IMR-90 (cell line): ENCODE data around the gene TPCN1. TPM values are rescaled to one million over a fixed set of nuclear protein-coding genes. Genes with fewer than 3 reads are reported as not detected.

Source experiments
- ATAC-seq: fragments of 200-7000 bp; cut with Tn5 transposase; 2 replicates; pipeline ENCODE4 v1.9.1; 2020; ENCODE audit warnings: low read depth, mild to moderate bottlenecking, moderate library complexity
- BruUV-seq: library from RNA; stranded (reverse); fragments of 400-500 nt; replicated peaks from 2 replicates; lab custom pipeline; 2021; lab: Mats Ljungman, UMichigan
- CTCF ChIA-PET: fragments of 300-600 bp; formaldehyde crosslinking; extraction: SDS; loops from one replicate; lab custom pipeline; 2021; ENCODE audit warnings: antibody characterized with exemption; lab: Yijun Ruan, JAX
- POLR2A ChIA-PET: fragments of 300-600 bp; sonication (Branson Sonifier 250); formaldehyde crosslinking; loops from one replicate; lab custom pipeline; 2022; ENCODE audit warnings: antibody characterized with exemption; ENCODE audit not compliant: unreplicated experiment; lab: Charles Lee
- DNase-seq: peaks from one replicate; pipeline ENCODE4 v3.0.0; 2013
- H2AFZ ChIP-seq: replicated peaks from 2 replicates; pipeline ENCODE3; 2013; ENCODE audit warnings: low read length, mild to moderate bottlenecking; ENCODE audit not compliant: poor library complexity
- H2AK5ac ChIP-seq: 2 replicates; pipeline ENCODE4 v1.6.1; 2013; ENCODE audit warnings: low read depth, low read length, inconsistent platforms
- H2AK9ac ChIP-seq: replicated peaks from 2 replicates; pipeline ENCODE3; 2013; ENCODE audit warnings: mild to moderate bottlenecking, low read depth, low read length, moderate library complexity; ENCODE audit not compliant: poor library complexity
- H2BK120ac ChIP-seq: 2 replicates; pipeline ENCODE4 v1.6.1; 2013; ENCODE audit warnings: low read depth, low read length, inconsistent platforms
- H2BK15ac ChIP-seq: 3 replicates; pipeline ENCODE4 v1.6.1; 2013; ENCODE audit warnings: low read depth, low read length, inconsistent platforms
- H2BK20ac ChIP-seq: 2 replicates; pipeline ENCODE4 v1.6.1; 2013; ENCODE audit warnings: low read depth, mild to moderate bottlenecking, inconsistent platforms, low read length, moderate library complexity
- H2BK5ac ChIP-seq: 2 replicates; pipeline ENCODE4 v1.6.1; 2013; ENCODE audit warnings: mild to moderate bottlenecking, low read depth, low read length, inconsistent platforms; ENCODE audit not compliant: poor library complexity, severe bottlenecking
- H3K14ac ChIP-seq: replicated peaks from 2 replicates; pipeline ENCODE4 v1.6.1; 2013; ENCODE audit warnings: low read depth, low read length, inconsistent platforms
- H3K18ac ChIP-seq: 2 replicates; pipeline ENCODE4 v1.6.1; 2013; ENCODE audit warnings: low read depth, low read length, control low read depth
- H3K23ac ChIP-seq: 2 replicates; pipeline ENCODE4 v1.6.1; 2013; ENCODE audit warnings: low read depth, low read length, inconsistent platforms
- H3K27ac ChIP-seq: 2 replicates; pipeline ENCODE4 v1.5.1; 2013; ENCODE audit warnings: mild to moderate bottlenecking, control low read depth, low read length; ENCODE audit not compliant: insufficient read depth
- H3K27me3 ChIP-seq: 2 replicates; pipeline ENCODE4 v1.6.1; 2013; ENCODE audit warnings: low read length; ENCODE audit not compliant: control insufficient read depth, insufficient read depth
- H3K36me3 ChIP-seq: 2 replicates; pipeline ENCODE4 v1.6.1; 2013; ENCODE audit warnings: low read length, mixed read lengths; ENCODE audit not compliant: control insufficient read depth, insufficient read depth
- H3K4ac ChIP-seq: 2 replicates; pipeline ENCODE4 v1.6.1; 2013; ENCODE audit warnings: low read depth, low read length, inconsistent platforms
- H3K4me1 ChIP-seq: 2 replicates; pipeline ENCODE4 v1.6.1; 2013; ENCODE audit warnings: low read length, mixed read lengths; ENCODE audit not compliant: control insufficient read depth, insufficient read depth
- H3K4me2 ChIP-seq: 2 replicates; pipeline ENCODE4 v1.6.1; 2013; ENCODE audit warnings: low read depth, mild to moderate bottlenecking, control low read depth, low read length, moderate library complexity
- H3K4me3 ChIP-seq: 2 replicates; pipeline ENCODE4 v1.5.1; 2013; ENCODE audit warnings: low read depth, mild to moderate bottlenecking, control low read depth, low read length, moderate library complexity; ENCODE audit not compliant: insufficient read depth
- H3K56ac ChIP-seq: 2 replicates; pipeline ENCODE4 v1.6.1; 2013; ENCODE audit warnings: low read length, inconsistent platforms; ENCODE audit not compliant: insufficient read depth; ENCODE audit errors: extremely low read depth
- H3K79me1 ChIP-seq, 2 experiments: 2 replicates each; pipeline ENCODE4 v1.6.1; 2013; ENCODE audit warnings: low read length in 2 of 2, inconsistent platforms in 1 of 2, low read depth in 1 of 2
- H3K9ac ChIP-seq: 2 replicates; pipeline ENCODE4 v1.6.1; 2013; ENCODE audit warnings: low read depth, low read length, control low read depth
- H3K9me1 ChIP-seq: 2 replicates; pipeline ENCODE4 v1.6.1; 2013; ENCODE audit warnings: low read length, inconsistent platforms; ENCODE audit not compliant: insufficient read depth
- H3K9me3 ChIP-seq: 2 replicates; pipeline ENCODE4 v1.6.1; 2013; ENCODE audit warnings: low read length; ENCODE audit not compliant: control insufficient read depth, insufficient read depth
- H4K20me1 ChIP-seq: 2 replicates; pipeline ENCODE4 v1.6.1; 2013; ENCODE audit warnings: low read length, inconsistent platforms; ENCODE audit not compliant: insufficient read depth
- H4K5ac ChIP-seq: 2 replicates; pipeline ENCODE4 v1.6.1; 2013; ENCODE audit warnings: mild to moderate bottlenecking, low read depth, low read length, control low read depth
- H4K8ac ChIP-seq, 2 experiments: 2 replicates each; pipeline ENCODE4 v1.6.1; 2013; ENCODE audit warnings: low read depth in 2 of 2, low read length in 2 of 2, control low read depth in 1 of 2, inconsistent platforms in 1 of 2
- H4K91ac ChIP-seq: 2 replicates; pipeline ENCODE4 v1.6.1; 2013; ENCODE audit warnings: low read depth, low read length, inconsistent platforms; ENCODE audit not compliant: insufficient read depth
- CEBPB ChIP-seq: IDR thresholded peaks from 2 replicates; pipeline ENCODE4 v1.6.1; 2012; ENCODE audit warnings: low read depth, low read length, improper control_type of control experiment
- CHD1 ChIP-seq: IDR thresholded peaks from 2 replicates; pipeline ENCODE4 v1.6.1; 2012; ENCODE audit warnings: low read depth, low read length, improper control_type of control experiment
- FOS ChIP-seq: fragments of 150-350 bp; IDR thresholded peaks from 2 replicates; pipeline ENCODE4 v1.6.1; 2016; ENCODE audit warnings: low read depth, low read length
- MAFK ChIP-seq: IDR thresholded peaks from 2 replicates; pipeline ENCODE4 v1.6.1; 2012; ENCODE audit warnings: low read depth, low read length, improper control_type of control experiment
- MAZ ChIP-seq: IDR thresholded peaks from 2 replicates; pipeline ENCODE4 v1.6.1; 2012; ENCODE audit warnings: low read depth, mild to moderate bottlenecking, low read length, improper control_type of control experiment, moderate library complexity, borderline replicate concordance
- MXI1 ChIP-seq: IDR thresholded peaks from 2 replicates; pipeline ENCODE4 v1.6.1; 2012; ENCODE audit warnings: low read depth, mild to moderate bottlenecking, low read length, moderate library complexity, borderline replicate concordance
- NFE2L2 ChIP-seq: fragments of 150-350 bp; IDR thresholded peaks from 2 replicates; pipeline ENCODE4 v1.6.1; 2016; ENCODE audit warnings: low read depth, mild to moderate bottlenecking, low read length
- POLR2A ChIP-seq: IDR thresholded peaks from 2 replicates; pipeline ENCODE4 v1.6.1; 2012; ENCODE audit warnings: mild to moderate bottlenecking, low read depth, low read length
- RAD21 ChIP-seq: IDR thresholded peaks from 2 replicates; pipeline ENCODE4 v1.6.1; 2012; ENCODE audit warnings: low read length, improper control_type of control experiment
- RCOR1 ChIP-seq: IDR thresholded peaks from 2 replicates; pipeline ENCODE4 v1.6.1; 2012; ENCODE audit warnings: mild to moderate bottlenecking, low read length, improper control_type of control experiment; ENCODE audit not compliant: insufficient replicate concordance
- RFX5 ChIP-seq: IDR thresholded peaks from 2 replicates; pipeline ENCODE4 v1.8.0; 2012; ENCODE audit warnings: low read depth, mild to moderate bottlenecking, low read length, moderate library complexity
- SMC3 ChIP-seq: fragments of 150-350 bp; IDR thresholded peaks from 2 replicates; pipeline ENCODE4 v1.6.1; 2016; ENCODE audit warnings: low read depth, mild to moderate bottlenecking, antibody characterized with exemption, low read length, moderate library complexity
- WGBS, 2 experiments: methylation state at CpG; one replicate each; pipeline versions ENCODE4 v1.1.5 to v1.1.7; 2013; ENCODE audit warnings: missing lambda C conversion rate in 2 of 2; ENCODE audit not compliant: insufficient read length in 1 of 2; ENCODE audit errors: extremely low coverage in 2 of 2; 5-methylcytosine and 5-hydroxymethylcytosine counted together
- dilution Hi-C: fragments of 300-500 bp; cut with HindIII; formaldehyde crosslinking; loops from one replicate; pipeline ENCODE4 v1.14.3; 2018; ENCODE audit warnings: low sequenced_read_pairs; ENCODE audit not compliant: unreplicated experiment
- in situ Hi-C: fragments of 300-500 bp; cut with MboI; formaldehyde crosslinking; loops from 3 replicates; pipeline ENCODE4 v1.14.3; 2019; ENCODE audit warnings: low sequenced_read_pairs, inconsistent platforms, mixed read lengths
- intact Hi-C: fragments of 100-400 bp; cut with micrococcal nuclease; formaldehyde crosslinking; loops from 2 replicates; pipeline ENCODE4 v1.10.0; 2022
- polyA plus RNA-seq, 3 experiments: library from polyadenylated mRNA; depleted of rRNA; stranded (reverse); fragments of >200 nt; gene quantifications; 2 replicates each; pipeline ENCODE4 v1.2.3, GENCODE V29; 2012; ENCODE audit warnings: low replicate concordance in 1 of 3
- total RNA-seq: library from RNA; depleted of rRNA; stranded (reverse); fragments of >200 nt; gene quantifications from 2 replicates; pipeline ENCODE4 v1.2.3, GENCODE V29; 2012
- TF ChIP-seq, protein P1 (sequence below): conservative IDR thresholded peaks from 2 replicates; pipeline ENCODE4 v1.5.1; 2012; ENCODE audit warnings: mild to moderate bottlenecking, low read depth, low read length, improper control_type of control experiment
- TF ChIP-seq, protein P2 (sequence below): fragments of 150-350 bp; IDR thresholded peaks from 2 replicates; pipeline ENCODE4 v1.6.1; 2017; ENCODE audit warnings: mild to moderate bottlenecking, antibody characterized with exemption, low read length, low read depth
- TF ChIP-seq, protein P3 (sequence below): fragments of 150-350 bp; IDR thresholded peaks from 2 replicates; pipeline ENCODE4 v1.6.1; 2016; ENCODE audit warnings: low read depth, mild to moderate bottlenecking, low read length, moderate library complexity, borderline replicate concordance

Gene TPCN1
- total and polyA plus RNA-seq, 2 of the 4 experiments (the other 2 are of a cell fraction) = 2.0 to 13.2 TPM

DNA sequence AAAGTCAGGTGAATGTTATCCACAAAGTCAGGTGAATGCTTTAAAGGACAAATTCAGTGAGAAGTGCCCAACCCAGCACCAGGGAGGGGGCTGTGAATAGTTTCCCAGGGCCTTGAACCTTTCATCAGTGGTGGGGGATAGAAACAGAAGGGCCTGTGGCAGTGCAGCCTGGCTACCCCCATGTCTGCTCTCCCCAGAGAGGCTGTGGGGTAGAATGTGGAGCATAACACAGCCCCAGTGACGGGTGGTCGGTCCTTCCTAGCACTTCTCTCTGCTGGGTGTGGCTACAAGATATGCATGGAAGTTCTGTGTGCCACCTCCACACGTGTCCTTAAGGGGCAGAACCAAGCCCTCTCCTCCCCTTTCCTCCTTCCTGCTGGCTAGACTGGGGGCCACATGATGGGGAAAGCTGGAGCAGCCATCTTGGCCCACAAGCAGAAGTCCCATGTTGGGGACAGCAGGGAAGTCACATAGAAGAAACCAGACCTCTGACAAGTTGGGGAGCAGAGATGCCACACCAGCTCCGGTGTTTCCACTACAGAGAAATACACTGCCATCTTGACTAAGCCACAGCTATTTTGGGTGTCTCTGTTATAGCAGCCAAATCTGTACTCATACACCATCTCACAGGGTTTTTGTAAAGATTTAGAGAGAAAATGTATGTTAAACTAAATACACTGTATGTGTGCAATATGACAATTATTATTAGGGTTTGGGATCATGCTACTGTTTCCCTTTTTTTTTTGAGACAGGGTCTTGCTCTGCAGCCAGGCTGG, 18.8 kb upstream of the TPCN1 start:
- H4K91ac ChIP-seq = no peak overlapping the region
- BruUV-seq = no TSS peak
- H3K4me1 ChIP-seq = peaks cover 2% of the 10 kb centered on the region; the same call in 1 of the 2 replicates
- no peak overlapping the region for H2BK20ac ChIP-seq
- H3K4ac ChIP-seq = no peak overlapping the region
- no peak overlapping the region for H2BK15ac ChIP-seq
- no peak overlapping the region for H2AK9ac ChIP-seq
- H3K56ac ChIP-seq = no peak overlapping the region
- no peaks in the 10 kb centered on the region for H3K27me3 ChIP-seq
- H3K9ac ChIP-seq = no peak overlapping the region
- H3K4me3 ChIP-seq = no peak overlapping the region
- H4K20me1 ChIP-seq = no peaks in the 10 kb centered on the region
- WGBS, 2 experiments = no CpG with 5 or more reads among the region's 4 CpGs
- no peak overlapping the region for H3K27ac ChIP-seq
- no peak overlapping the region for H4K5ac ChIP-seq
- H3K9me3 ChIP-seq = no peaks in the 10 kb centered on the region
- no peak overlapping the region for H2AFZ ChIP-seq
- in situ Hi-C loops = no loop called here
- no peaks in the 10 kb centered on the region for H3K79me1 ChIP-seq
- H3K4me2 ChIP-seq = no peak overlapping the region
- ATAC-seq (no peak), DNase-seq (no peak)
- no peak overlapping the region for H2AK5ac ChIP-seq
- no peaks in the 10 kb centered on the region for H3K9me1 ChIP-seq
- ChIA-PET POLR2A (interaction anchor here (0.7 kb wide), 1 partner anchor 15 kb away, joined by 3 read pairs; no protein-coding TSS in a partner anchor), CTCF (interaction anchor here (0.9 kb wide), 1 partner anchor 20 kb away, joined by 3 read pairs; no protein-coding TSS in a partner anchor)
- H2BK120ac ChIP-seq = no peak overlapping the region
- intact Hi-C loops = no loop called here
- no peak overlapping the region for H2BK5ac ChIP-seq
- no peak overlapping the region for H4K8ac ChIP-seq
- no peak overlapping the region for H3K18ac ChIP-seq
- no peak overlapping the region for H3K14ac ChIP-seq
- H3K23ac ChIP-seq = no peak overlapping the region
- dilution Hi-C loops = no loop called here
- H3K36me3 ChIP-seq = no peaks in the 10 kb centered on the region
- TF ChIP-seq CHD1 = no peak
- TF ChIP-seq, protein P1, sequence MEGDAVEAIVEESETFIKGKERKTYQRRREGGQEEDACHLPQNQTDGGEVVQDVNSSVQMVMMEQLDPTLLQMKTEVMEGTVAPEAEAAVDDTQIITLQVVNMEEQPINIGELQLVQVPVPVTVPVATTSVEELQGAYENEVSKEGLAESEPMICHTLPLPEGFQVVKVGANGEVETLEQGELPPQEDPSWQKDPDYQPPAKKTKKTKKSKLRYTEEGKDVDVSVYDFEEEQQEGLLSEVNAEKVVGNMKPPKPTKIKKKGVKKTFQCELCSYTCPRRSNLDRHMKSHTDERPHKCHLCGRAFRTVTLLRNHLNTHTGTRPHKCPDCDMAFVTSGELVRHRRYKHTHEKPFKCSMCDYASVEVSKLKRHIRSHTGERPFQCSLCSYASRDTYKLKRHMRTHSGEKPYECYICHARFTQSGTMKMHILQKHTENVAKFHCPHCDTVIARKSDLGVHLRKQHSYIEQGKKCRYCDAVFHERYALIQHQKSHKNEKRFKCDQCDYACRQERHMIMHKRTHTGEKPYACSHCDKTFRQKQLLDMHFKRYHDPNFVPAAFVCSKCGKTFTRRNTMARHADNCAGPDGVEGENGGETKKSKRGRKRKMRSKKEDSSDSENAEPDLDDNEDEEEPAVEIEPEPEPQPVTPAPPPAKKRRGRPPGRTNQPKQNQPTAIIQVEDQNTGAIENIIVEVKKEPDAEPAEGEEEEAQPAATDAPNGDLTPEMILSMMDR = no peak
- no peak for TF ChIP-seq RCOR1
- TF ChIP-seq, protein P2, sequence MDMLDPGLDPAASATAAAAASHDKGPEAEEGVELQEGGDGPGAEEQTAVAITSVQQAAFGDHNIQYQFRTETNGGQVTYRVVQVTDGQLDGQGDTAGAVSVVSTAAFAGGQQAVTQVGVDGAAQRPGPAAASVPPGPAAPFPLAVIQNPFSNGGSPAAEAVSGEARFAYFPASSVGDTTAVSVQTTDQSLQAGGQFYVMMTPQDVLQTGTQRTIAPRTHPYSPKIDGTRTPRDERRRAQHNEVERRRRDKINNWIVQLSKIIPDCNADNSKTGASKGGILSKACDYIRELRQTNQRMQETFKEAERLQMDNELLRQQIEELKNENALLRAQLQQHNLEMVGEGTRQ = no peak
- TF ChIP-seq MAFK = no peak
- no peak for TF ChIP-seq MXI1
- TF ChIP-seq MAZ = no peak
- TF ChIP-seq, protein P3, sequence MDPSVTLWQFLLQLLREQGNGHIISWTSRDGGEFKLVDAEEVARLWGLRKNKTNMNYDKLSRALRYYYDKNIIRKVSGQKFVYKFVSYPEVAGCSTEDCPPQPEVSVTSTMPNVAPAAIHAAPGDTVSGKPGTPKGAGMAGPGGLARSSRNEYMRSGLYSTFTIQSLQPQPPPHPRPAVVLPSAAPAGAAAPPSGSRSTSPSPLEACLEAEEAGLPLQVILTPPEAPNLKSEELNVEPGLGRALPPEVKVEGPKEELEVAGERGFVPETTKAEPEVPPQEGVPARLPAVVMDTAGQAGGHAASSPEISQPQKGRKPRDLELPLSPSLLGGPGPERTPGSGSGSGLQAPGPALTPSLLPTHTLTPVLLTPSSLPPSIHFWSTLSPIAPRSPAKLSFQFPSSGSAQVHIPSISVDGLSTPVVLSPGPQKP = no peak
- TF ChIP-seq POLR2A = no peak
- no peak for TF ChIP-seq CEBPB
- no peak for TF ChIP-seq RFX5
- TF ChIP-seq RAD21 = no peak
- no peak for TF ChIP-seq FOS
- no peak for TF ChIP-seq SMC3
- no peak for TF ChIP-seq NFE2L2
